CD4-positive, alpha-beta T cell treated with Interleukin-4 for 1 hour (primary cell): ENCODE results near the gene MIPEP.
A peak's percentile ranks its signal among the peaks of the same experiment; 100 is the strongest.

Experiments used
- DNase-seq, 2 donors: peaks; one replicate each; pipeline ENCODE4 v3.0.0-alpha.2; 2020 to 2022

The MIPEP gene

GRCh38 chr13:23848646-23849141 lies 40.5 kb downstream of the MIPEP start:
- DNase-seq, result no peak

DNA sequence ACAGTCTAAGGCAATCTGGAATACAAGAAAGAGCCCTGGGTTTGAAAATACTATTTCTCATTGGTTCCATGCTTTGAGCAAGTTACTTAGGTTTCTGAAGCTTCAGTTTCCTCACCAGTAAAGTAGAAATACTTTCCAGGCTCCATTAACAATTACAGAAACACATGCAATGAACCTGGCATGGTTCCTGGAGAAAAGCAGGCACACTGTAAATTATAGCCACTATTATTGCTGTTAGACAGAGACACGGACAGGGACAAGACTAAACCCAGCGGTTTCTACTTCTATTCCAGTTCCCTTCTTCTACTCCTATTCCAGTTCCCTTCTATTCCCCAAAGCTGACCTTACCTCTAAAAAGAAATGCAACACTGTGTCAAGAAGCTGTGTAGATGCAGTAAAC lies 41.2 kb downstream of the MIPEP start:
- DNase-seq, result no peak

DNA sequence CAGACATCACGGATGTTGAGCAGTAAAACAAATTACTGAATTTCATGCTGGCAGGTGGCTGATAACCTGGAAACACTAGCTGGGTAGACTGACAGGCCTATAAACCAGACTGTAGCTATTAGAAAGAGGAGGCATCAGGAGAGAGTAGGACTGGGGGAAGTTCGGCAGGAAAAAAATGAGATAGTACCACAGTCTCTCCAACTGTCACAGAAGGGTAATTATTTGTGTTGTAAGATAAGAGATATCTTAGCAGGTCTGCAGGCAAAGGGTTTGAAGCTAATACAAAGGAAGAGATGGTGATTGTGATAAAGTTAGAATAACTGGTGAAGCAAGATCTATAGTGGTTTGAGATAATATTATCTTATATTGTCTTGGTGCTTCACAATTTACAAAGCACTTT lies 41.7 kb downstream of the MIPEP start:
- DNase-seq, result no peak

- DNase-seq, result no peak
These were observed 44.0 kb downstream of the MIPEP start for GRCh38 chr13:23845105-23845725.

DNA sequence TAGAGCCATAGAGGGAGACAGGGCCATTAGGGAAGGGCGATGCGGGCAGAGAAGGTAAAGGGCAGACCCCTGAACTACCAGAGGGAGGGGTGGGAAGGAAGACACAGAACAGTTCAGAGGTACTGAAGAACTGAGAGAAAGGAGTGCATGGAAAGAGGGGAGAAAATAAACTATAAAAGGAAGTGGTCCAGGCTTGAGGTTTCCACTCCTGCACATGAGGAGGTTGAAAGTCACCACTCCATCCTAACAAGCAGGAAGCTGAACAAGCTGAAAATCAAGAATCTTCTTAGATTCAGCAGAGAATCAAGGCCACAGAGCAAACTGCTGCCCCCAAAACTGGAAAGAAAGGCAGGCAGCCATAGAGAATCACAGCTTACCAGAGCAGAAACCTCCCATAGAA lies 45.1 kb downstream of the MIPEP start:
- DNase-seq, result no peak

- DNase-seq, result no peak
These were observed 45.8 kb downstream of the MIPEP start for GRCh38 chr13:23843436-23843835.

DNA sequence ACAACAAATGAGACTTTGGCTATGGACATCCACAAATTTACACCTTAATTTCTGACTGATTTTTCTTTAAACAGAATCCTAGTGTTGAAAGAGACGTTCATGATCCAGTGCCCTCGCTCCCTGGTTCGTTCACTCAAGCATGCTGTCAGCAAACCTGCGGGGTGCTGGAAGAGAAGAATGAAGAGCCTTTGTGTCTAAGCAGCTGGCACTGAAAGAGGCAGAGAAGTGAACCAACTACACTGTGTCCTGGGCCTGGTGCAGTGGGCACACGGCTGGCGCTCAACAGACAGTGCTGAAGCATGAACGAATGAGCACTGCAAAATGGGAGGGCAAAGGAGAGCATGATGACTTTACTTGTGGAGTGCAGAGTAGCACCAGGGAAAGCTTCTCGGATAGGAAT lies 46.8 kb downstream of the MIPEP start:
- DNase-seq, result no peak

DNA sequence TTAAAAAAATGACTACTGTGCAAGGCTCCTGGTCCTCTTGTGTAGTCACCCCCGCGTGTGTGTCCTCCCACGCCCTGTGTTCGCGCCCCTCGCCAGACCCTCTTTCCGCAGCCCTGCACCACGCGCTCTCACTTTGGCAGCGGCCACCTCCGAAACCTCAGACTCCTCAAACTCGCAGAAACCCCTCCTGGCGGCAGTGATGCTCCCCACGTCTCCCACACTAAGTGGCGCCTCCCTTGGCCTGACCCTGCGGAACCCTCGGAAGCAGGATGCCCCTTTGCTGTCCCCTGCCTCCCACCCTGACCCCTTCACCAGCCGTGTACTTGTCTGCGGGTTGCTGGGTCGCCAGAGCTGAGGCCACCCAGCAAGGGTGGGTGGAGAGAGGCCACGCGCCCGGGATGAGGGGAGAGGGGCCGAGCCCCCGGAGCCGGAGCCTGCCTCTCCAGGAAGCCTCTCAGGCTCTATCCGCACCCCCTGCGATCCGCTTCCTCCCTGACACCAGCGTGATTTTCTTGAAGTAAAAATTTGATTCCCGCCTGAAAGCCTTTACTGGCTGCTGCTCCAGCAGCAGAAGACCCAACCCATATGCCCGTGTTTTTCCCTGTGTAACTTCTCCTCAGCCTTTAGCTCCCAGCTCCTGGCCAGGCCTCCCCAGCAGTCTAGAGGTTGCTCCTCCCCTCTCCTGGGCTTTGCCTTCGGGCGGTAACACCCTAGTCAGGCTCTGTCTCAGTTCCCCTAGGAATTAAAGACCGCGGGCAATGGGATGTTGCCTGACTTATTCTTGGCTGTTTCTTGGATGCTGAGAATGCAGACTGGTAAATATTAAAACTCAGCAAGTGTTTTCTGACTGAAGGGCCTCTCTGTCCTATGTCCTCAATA lies 55.2 kb downstream of the MIPEP start:
- no peak for DNase-seq

DNA sequence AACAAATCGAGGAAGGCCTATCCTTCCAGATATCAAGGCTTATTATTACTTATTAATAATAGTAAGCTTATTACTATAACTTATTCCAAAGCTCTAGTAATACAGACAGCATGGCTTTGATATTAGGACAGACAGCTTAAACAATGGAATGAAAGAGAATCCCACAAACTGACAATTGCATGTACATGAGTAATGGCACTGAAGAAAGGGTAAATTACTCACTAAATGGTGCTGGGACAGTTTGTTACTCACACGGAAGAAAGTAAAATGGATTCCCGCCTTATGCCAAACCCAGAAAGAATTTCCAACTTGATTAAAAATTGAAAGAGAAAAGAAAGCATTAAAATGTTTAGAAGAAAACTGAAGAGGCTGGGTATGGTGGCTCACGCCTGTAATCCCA lies 60.3 kb downstream of the MIPEP start:
- DNase-seq, result no peak

DNA sequence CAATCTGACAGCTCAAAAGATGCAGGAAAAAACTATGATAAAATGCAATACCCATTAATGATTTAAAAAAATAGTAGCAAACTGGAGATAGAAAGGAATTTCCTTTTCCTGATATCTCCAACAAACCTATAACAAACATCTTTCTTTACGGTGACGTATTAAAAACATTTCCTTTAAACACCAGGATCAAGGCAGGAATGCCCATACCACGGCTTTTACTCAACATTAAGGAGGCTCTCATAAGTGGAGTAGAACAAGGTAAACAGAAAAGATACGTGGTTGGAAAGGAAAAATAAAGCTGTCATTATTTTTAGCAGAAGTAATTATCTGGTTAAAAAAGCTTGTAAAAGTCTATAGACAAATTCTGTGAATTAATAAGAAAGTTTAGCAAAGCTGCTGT lies 61.1 kb downstream of the MIPEP start:
- DNase-seq, result no peak

- DNase-seq, result no peak
These were observed 64.0 kb downstream of the MIPEP start for GRCh38 chr13:23825179-23825578.

DNA sequence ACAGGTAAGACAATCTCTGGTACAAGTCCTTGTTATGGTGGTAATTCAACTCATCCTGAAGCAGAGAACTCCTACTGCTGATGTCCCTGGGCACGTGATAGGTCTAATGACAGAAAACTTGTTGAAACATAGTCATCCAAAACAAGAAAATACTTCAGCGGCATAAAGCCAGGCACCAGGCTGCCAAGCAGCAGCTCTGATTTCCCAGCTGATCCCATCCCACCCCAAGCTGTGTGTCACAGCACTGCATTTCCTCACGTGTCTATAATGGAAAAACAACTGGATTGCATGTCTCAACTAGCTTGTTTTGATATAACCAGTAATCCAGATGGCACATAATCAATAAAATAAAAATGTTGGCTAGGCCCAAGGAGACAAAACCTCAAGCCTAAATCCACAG lies 64.8 kb downstream of the MIPEP start:
- DNase-seq, result no peak

GRCh38 chr13:23822252-23822824 lies 66.9 kb downstream of the MIPEP start:
- DNase-seq, result no peak

DNA sequence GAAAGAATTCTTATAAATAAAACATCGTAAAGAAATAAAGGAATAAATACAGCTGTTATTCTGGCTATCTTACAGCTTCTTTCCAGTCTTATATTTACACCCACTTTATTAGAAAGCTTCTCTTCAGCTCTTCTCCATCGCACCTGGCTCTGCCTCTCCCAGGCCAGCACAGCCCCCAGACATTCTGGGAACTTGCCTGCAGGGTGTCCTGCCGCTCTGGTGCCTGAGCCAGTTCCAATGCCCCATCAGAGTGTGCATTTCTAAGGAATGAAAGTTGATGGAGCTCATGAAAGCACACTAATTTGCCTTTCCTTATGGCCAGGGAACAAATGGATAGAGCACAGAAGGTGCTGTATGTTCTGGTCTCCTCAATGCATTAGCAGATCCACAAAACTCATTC lies 68.7 kb downstream of the MIPEP start:
- DNase-seq, result no peak

- peak in 1 of 2 donors; percentile 12 for DNase-seq
These were observed 71.4 kb downstream of the MIPEP start for GRCh38 chr13:23817830-23818229.

DNA sequence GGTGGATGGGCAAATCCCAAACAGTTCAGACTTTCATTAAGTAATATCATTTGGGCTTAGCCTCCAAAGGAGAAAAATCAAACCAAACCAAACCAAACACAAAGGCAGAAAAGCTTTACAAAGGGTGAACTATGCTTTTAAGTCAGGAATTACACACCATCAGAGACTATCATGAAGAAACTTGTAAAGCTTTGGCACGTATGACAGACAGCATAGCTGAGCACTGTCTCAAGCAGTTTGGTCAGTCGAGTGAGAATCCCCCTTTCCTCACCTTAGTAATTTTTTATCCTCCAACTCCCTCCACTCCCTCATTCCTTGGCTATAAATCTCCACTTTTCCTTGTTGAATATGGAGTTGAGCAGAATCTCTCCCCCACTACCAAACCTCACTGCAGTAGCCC lies 72.1 kb downstream of the MIPEP start:
- DNase-seq, result no peak

- DNase-seq, result no peak
These were observed 75.6 kb downstream of the MIPEP start for GRCh38 chr13:23813635-23814034.

DNA sequence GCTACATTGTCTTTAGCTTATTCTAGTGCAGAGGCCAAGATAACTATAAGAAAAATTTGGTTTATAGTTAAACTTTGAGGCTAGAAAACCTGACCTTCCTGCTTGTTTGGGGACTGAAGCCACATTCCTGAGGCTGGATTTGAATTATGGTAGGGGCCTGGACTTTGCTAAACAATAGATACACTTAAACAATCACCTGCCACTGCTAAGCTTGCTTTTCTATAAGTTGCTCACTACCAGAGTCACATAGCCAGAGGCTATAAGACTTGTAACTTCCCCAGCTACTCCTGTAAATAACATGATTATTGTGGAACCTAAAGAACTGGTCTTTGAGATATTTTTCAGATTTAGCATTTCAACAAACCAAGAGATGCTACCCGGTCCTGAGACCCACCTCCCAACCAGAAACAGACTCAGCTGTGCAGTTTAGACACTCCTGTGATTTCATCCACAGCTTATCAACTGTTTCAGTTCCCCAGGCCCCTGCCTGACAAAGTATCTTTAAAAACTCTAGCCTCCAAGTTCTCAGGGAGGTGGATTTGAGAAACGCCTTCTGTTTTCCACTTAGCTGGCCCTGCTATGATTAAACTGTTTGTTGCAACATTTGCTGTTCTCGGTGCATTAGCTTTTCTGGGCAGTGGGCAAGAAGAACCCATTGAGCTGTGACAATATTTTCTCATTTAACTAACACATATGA lies 77.7 kb downstream of the MIPEP start:
- DNase-seq, result no peak

- peak in 1 of 2 donors; percentile 26 for DNase-seq
These were observed 78.4 kb downstream of the MIPEP start for GRCh38 chr13:23810685-23811240.

GRCh38 chr13:23808803-23809202 lies 80.4 kb downstream of the MIPEP start:
- DNase-seq, result no peak

GRCh38 chr13:23806874-23807526 lies 82.2 kb downstream of the MIPEP start:
- DNase-seq, result no peak

GRCh38 chr13:23805821-23806220 lies 83.4 kb downstream of the MIPEP start:
- no peak for DNase-seq

DNA sequence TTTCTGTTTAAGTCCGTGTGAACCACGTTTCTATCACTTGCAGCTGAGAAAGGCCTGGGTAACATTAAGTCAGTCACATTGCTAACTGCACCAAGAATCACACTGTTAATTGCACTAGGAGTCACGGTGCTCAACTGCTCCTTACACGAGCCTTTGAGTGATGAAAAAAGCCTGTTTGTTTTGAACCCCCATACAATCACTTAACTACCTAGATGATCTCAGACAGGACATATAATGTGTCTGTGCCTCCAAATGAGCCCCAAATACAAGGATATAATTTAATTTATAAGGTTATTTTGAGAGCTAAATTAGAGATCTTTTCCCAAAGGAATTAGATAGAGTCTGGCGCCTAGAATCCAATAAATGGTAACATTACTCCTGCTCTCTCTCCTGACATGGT lies 84.1 kb downstream of the MIPEP start:
- no peak for DNase-seq
